Suppressor macrophage treated with lipopolysaccharide for 4 hours (primary cell): ENCODE measurements around the gene WDR49.
A peak's percentile ranks its signal among the peaks of the same experiment; 100 is the strongest.

Experiments
- DNase-seq: peaks from one replicate; pipeline ENCODE4 v3.0.0-alpha.2; 2020

Gene WDR49

DNA sequence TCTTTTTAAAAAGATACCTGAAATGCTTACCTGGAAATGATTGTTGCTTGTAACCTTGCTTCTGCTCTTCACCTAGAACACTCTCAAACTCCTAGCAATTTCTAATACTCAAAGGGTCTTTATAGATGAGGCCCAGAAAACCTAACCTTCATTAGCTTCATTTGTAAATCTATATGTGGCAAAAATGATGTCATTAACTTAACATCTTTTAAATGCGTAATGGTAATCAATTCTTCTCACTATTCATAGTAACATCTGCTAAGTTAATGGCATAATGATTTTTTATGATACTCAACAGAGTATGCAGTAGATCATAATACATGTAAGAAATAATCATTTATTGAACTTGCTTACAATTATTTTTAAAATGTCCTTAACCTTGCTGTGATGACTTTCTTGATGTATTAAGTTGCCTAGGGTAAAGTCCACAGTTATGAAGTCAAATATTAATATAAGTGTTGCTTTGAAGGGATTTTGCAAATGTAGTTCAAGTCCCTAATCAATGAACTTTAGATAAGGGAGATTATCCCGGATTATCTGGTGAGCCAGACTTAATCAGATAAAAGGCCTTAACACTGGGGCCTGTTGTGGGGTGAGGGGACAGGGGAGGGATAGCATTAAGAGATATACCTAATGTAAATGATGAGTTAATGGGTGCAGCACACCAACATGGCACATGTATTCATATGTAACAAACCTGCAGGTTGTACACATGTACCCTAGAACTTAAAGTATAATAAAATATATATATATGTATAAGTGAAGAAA is 169.8 kb downstream of the WDR49 start:
- no peak for DNase-seq

DNA sequence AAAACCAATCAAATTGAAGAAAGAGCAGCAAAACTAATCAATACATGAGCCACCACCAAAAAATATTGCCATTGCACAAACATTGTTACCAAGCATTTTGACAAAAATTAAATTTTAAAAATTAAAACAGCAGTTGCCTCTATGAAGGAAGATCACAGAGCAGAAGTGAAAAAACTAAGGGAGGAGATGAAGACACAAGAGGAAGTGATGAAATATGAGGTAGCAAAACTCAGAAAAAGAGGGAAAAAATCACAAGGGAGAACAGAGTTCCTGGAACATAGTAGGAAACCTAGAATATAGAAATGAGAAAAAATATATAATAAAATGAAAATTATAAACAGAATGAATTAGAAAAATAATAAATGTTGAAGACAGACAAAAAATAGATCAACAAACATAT is 172.6 kb downstream of the WDR49 start:
- peak; percentile 17 for DNase-seq

- no peak for DNase-seq
Observed at GRCh38 chr3:167480748-167481147, 173.0 kb downstream of the WDR49 start.

GRCh38 chr3:167473863-167474262 is 179.9 kb downstream of the WDR49 start, which contains the start of gene SERPINI2:
Gene SERPINI2 (minus strand): TSS chr3:167474042. CDS start chr3:167471834, 2,208 bp downstream.
- DNase-seq, result no peak

DNA sequence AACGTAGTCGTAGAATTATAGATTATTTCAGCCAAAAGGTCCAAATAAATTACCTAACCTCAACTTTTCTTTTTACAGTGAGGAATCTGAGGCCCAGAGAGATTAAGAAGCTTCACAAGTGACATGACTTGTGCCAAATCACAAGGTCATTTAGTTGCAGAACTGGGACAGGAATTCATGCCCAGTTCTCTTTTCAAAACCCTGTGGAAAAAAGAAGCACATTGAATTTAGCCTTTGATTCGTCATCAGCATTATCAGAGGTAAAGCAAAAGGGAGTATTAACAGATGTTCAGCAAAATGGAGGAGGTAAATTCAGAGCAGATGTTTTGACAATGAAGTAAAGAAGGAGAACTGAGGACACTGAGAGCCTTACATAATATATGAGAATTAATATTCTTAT is 184.4 kb downstream of the WDR49 start:
- no peak for DNase-seq

- no peak for DNase-seq
Observed at GRCh38 chr3:167467848-167468611, 185.7 kb downstream of the WDR49 start.

DNA sequence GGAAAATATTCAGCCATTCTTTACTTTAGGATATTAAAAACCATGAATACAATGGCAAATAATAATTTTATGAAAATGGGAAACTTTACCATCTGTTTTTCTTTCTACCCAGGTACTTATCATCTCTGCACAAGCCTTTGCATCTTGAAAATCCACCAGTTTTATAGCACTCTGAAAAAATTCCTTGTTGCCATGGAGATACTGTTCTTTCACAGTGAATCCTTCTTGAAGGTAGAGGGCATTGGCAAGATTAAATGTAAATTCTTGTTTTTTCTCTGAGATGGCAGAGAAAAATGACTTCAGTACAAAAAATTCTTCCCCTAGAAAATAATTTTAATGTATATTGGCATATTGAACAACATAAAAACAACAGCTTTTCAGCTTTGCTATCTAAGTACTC is 186.8 kb downstream of the WDR49 start:
- DNase-seq, result no peak

- DNase-seq, result no peak
Observed at GRCh38 chr3:167456157-167456799, 197.5 kb downstream of the WDR49 start.

DNA sequence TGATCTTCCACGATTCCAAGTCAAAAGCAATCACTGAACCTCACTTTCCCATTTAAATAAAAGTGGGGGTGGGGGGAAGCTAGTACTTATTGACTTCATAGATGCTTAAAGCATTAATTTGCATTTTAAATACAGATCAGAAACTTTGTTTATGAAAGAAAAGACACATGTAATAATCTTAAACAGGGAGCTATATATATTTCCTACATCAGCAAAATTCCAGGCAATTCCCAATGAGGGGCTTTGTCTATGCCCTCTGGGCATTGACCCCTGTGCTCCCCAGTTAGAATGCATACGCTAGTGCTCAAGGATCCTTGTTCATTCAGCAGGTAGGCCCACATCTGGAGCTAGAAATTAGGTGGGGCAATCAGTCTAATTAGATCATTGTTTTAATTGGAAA is 199.9 kb downstream of the WDR49 start:
- no peak for DNase-seq

DNA sequence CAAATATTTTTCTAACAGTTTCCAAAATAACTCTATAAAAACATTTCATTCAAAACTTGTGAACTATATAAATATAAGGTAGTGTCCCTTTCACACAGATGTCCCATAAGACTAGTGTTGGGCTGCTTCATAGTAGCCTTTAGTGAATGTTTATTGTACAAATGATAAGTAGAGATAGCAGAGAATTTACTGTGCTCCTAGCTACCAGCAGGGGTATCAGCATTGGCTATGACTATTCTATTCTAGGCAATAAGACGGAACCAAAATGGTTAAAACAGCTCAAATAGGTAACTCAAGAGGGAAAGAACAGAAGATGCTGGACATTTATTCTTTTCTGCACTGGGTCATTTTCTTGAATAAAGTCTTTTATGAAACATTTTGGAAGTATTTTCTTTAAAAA is 202.5 kb downstream of the WDR49 start:
- no peak for DNase-seq

- DNase-seq, result no peak
Observed at GRCh38 chr3:167450675-167451074, 203.1 kb downstream of the WDR49 start.

- peak; percentile 11 for DNase-seq
Observed at GRCh38 chr3:167450195-167450594, 203.5 kb downstream of the WDR49 start.

- DNase-seq, result peak; percentile 9
Observed at GRCh38 chr3:167445491-167445890, 208.3 kb downstream of the WDR49 start.

- DNase-seq, result peak; percentile 16
Observed at GRCh38 chr3:167441256-167441655, 212.5 kb downstream of the WDR49 start.

- DNase-seq, result no peak
Observed at GRCh38 chr3:167437428-167438139, 216.2 kb downstream of the WDR49 start.
